H54 (cell line): ENCODE results near the gene ASGR2.
"Not testable (repeated sequence)": the region's sequence is repeated elsewhere in the genome, so short reads cannot be mapped to it uniquely, and the experiment has no call there.

Experiments used
- DNase-seq: peaks from one replicate; pipeline ENCODE4 v3.0.0; 2011; ENCODE audit warnings: low spot score, mixed read lengths; ENCODE audit not compliant: insufficient read length
- FAIRE-seq: peaks from 3 replicates; lab custom pipeline; 2011; peaks lifted over from hg19 to GRCh38; lab: Jason Lieb, UNC
- POLR2A ChIP-seq: IDR thresholded peaks from 2 replicates; pipeline ENCODE4 v1.6.1; 2011; ENCODE audit warnings: low read depth, mild to moderate bottlenecking, low read length

ASGR2 gene

GRCh38 chr17:7133424-7133823, 18.8 kb upstream of the ASGR2 start:
- FAIRE-seq = no peak
- no peak for TF ChIP-seq POLR2A
- no peak for DNase-seq

DNA sequence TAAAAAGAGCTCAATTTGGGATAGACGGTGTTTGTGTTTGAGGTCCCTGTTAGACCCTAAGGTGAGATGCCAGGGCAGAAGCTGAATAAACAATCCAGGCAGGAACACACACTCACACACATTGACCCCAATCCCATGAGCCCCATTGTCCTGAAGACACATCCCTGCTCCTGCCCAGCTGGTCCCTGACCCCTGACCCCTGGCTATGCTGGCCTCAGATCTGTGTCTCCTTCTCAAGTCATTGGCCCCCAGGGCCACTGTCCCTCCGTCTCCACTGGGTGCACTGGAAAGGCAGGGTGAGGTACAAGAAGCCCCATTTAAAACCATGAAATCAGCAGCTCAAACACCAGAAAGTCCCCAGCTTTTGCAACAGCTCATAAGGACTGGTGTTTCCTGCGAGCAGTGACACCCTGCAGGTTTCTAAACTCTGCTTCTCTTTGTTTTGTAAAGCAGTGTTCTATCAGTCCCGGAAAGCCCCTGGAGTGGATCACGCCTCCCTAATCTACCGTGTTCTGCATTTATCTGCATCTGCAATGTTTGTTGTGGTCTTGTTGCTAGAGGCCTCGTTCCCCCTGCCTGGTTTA, 18.0 kb upstream of the ASGR2 start:
- no peak for TF ChIP-seq POLR2A
- DNase-seq (no peak), FAIRE-seq (no peak)

DNA sequence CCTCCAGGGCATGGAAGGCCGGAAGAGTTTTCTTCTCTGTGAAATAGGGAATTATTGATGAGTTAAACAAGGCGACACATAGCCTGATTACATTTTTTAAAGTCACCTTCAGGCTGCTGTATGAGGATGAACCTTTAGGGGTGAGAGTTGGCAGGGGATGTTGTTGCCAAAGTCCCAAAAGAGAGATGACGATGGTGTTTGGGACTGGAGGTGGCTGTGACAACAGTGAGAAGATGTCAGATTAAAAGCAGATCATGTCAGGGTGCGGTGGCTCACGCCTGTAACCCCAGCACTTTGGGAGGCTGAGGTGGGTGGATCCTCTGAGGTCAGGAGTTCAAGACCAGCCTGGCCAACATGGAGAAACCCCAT, 16.8 kb upstream of the ASGR2 start:
- TF ChIP-seq POLR2A = no peak
- DNase-seq (no peak), FAIRE-seq (no peak)

- no peak for TF ChIP-seq POLR2A
- FAIRE-seq = no peak
- DNase-seq = no peak
Measured at GRCh38 chr17:7130621-7131422, 16.2 kb upstream of the ASGR2 start.

- TF ChIP-seq POLR2A = no peak
- FAIRE-seq = no peak
- DNase-seq = no peak
Measured at GRCh38 chr17:7129311-7129710, 14.7 kb upstream of the ASGR2 start.

- FAIRE-seq (no peak), DNase-seq (no peak)
- no peak for TF ChIP-seq POLR2A
Measured at GRCh38 chr17:7128160-7128559, 13.5 kb upstream of the ASGR2 start.

DNA sequence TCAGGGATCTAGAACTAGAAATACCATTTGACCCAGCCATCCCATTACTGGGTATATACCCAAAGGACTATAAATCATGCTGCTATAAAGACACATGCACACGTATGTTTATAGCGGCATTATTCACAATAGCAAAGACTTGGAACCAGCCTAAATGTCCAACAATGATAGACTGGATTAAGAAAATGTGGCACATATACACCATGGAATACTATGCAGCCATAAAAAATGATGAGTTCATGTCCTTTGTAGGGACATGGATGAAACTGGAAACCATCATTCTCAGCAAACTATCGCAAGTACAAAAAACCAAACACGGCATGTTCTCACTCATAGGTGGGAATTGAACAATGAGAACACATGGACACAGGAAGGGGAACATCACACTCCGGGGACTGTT, 12.9 kb upstream of the ASGR2 start:
- FAIRE-seq, DNase-seq: not testable (repeated sequence)

GRCh38 chr17:7126386-7126785, 11.8 kb upstream of the ASGR2 start:
- not testable (repeated sequence) for DNase-seq, FAIRE-seq

GRCh38 chr17:7124923-7125322, 10.3 kb upstream of the ASGR2 start:
- no peak for FAIRE-seq
- no peak for DNase-seq
- no peak for TF ChIP-seq POLR2A

DNA sequence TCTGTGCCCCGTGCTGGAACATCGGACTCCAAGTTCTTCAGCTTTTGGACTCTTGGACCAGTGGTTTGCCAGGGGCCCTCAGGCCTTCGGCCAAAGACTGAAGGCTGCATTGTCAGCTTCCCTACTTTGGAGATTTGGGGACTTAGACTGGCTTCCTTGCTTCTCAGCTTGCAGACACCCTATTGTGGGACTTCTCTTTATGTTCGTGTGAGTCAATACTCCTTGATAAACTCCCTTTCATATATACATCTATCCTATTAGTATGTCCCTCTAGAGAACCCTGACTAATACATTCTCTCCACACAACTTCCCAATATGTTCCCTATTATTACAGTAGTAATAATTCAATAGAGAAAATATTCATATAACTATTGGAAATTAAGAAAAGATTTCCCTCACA, 9.2 kb upstream of the ASGR2 start:
- DNase-seq (no peak), FAIRE-seq (no peak)
- TF ChIP-seq POLR2A = no peak

DNA sequence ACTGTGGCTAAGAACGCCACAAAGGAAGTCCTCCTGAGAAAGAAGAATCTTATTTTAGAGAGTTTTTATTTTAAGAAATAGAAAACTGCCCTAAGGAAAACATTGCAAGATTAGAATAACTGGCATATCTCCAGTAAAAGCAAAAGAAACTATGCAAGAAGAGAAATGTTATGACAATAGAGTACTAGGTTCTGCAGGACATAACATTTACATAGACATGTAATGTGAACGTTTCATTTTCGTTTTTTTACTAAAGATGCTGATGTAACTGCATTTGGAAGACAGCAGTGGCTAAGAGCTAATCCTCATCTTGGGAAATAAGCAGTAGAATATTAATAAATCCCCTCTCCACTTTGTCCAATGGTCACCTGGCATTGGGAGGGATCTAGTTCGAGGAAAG, 7.8 kb upstream of the ASGR2 start:
- TF ChIP-seq POLR2A = no peak
- FAIRE-seq (no peak), DNase-seq (no peak)

- FAIRE-seq, DNase-seq: not testable (repeated sequence)
Measured at GRCh38 chr17:7120635-7121034, 6.0 kb upstream of the ASGR2 start.

- DNase-seq (no peak), FAIRE-seq (no peak)
- no peak for TF ChIP-seq POLR2A
Measured at GRCh38 chr17:7120123-7120522, 5.5 kb upstream of the ASGR2 start.

- FAIRE-seq (no peak), DNase-seq (no peak)
- no peak for TF ChIP-seq POLR2A
Measured at GRCh38 chr17:7119314-7119713, 4.7 kb upstream of the ASGR2 start.
